NCI-H524 (cell line): ENCODE measurements around the gene ANAPC16.
"Not testable (repeated sequence)": the region's sequence is repeated elsewhere in the genome, so short reads cannot be mapped to it uniquely, and the experiment has no call there.

Experiments used
- DNase-seq, 2 experiments: peaks; one replicate each; lab custom pipeline; 2025; lab: John Stamatoyannopoulos, UW

Gene ANAPC16

GRCh38 chr10:72243822-72244437 is 28.1 kb downstream of the ANAPC16 start:
- peak; percentile 36 to 73 for DNase-seq

DNA sequence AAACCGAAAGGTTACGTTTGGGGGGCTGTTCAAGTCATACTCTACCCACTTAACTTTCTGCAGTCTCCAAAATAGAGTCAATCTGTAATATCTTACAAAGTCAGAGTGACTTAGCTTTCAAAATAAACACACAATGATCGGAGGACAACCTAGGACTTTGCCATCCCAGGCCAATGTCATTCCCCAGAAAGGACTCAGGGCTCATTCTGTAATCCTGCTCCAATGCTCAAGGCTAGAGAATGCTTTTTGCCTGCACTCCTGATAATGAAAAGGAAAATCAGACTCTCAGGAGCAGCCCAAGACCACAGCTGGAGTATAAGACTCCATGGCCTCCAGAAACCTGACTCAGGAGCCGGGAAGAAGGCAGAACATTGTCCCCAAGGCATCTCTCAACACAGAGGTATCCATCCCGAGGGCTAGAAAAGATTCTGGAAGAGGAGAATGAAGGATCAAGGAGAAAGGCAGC is 28.8 kb downstream of the ANAPC16 start:
- DNase-seq, result no peak

- DNase-seq, result no peak
Measured at GRCh38 chr10:72245949-72246525, 30.2 kb downstream of the ANAPC16 start.

- DNase-seq, result no peak
Measured at GRCh38 chr10:72248468-72249151, 32.8 kb downstream of the ANAPC16 start.

GRCh38 chr10:72249176-72249862 is 33.5 kb downstream of the ANAPC16 start:
- DNase-seq, result not testable (repeated sequence)

- DNase-seq, result no peak
Measured at GRCh38 chr10:72250666-72251065, 34.9 kb downstream of the ANAPC16 start.

- no peak for DNase-seq
Measured at GRCh38 chr10:72251635-72252034, 35.8 kb downstream of the ANAPC16 start.

GRCh38 chr10:72252972-72253371 is 37.2 kb downstream of the ANAPC16 start:
- DNase-seq, result no peak

GRCh38 chr10:72253578-72253977 is 37.8 kb downstream of the ANAPC16 start:
- DNase-seq, result no peak

DNA sequence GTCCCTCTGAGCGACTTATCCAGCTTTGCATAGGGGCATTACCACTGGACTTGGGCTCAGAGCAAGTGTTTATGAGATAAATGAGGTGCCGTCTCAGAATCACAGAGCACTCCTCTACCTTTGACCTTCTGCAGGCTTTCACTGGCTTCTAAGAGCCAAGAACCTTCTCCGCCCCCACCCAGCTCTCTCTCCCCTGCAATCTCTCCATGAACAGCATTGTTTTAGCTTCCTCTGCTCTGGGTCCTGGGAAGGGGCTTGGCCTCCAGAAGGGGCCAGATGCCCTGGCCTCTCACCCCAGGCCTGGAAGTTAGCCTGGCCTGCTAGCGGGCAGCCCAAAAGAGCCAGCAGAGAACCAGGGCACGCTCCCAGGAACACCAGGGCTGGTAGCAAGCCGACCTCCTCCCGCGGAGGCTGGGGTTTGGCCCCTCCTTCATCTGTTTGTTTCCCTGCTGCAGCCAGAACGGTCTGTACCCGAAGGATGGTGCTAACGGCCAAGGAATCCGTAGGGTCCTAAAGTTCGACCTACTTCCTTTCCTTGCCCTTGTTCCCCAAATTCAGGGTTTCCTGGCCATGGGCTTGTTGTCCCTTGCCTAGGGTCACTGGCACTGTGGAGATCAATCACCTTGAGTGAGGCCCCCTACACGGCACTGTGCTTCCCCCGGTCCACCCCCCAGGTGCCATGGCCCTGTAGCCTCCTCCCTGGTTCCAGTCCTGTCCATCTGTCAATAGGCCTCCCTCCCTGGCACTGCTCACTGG is 39.2 kb downstream of the ANAPC16 start:
- DNase-seq, result peak in 1 of 2 experiments; percentile 27

DNA sequence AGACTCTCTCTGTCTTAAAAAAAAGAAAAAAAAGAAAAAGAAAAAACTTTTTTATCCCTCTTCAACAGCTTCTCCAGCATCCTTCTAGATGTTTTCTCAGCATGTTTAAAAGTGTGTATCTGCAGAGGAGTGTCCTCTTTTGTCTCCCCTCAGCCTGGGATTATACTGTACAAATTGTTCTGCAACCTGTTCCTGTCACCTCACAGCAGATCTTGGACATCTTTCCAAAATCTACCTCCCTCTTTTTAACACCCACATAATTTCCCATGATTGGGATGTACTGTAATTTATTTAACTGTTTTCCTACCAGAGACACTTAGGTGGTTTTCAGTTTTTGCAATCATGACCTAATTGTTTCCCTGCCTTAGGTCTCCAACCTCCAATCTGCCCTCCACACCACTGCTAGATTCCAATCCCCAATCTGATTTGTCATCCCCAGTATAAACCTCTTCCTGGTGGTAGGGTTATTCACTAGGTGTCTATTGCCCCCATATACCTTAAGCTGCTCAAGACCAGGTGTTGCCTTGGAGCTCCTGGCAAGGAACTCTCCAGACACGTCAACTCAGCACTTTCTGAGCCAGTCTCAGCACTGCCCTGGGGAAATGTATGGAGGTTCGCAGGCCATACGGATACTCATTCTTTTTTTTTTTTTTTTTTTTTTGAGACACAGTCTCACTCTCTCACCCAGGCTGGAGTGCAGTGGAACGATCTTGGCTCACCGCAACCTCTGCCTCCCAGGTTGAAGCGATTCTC is 40.3 kb downstream of the ANAPC16 start:
- no peak for DNase-seq

GRCh38 chr10:72257051-72257892 is 41.5 kb downstream of the ANAPC16 start:
- DNase-seq, result peak in 1 of 2 experiments; percentile 40

- DNase-seq, result peak in 1 of 2 experiments; percentile 13
Measured at GRCh38 chr10:72258617-72259016, 42.8 kb downstream of the ANAPC16 start.

DNA sequence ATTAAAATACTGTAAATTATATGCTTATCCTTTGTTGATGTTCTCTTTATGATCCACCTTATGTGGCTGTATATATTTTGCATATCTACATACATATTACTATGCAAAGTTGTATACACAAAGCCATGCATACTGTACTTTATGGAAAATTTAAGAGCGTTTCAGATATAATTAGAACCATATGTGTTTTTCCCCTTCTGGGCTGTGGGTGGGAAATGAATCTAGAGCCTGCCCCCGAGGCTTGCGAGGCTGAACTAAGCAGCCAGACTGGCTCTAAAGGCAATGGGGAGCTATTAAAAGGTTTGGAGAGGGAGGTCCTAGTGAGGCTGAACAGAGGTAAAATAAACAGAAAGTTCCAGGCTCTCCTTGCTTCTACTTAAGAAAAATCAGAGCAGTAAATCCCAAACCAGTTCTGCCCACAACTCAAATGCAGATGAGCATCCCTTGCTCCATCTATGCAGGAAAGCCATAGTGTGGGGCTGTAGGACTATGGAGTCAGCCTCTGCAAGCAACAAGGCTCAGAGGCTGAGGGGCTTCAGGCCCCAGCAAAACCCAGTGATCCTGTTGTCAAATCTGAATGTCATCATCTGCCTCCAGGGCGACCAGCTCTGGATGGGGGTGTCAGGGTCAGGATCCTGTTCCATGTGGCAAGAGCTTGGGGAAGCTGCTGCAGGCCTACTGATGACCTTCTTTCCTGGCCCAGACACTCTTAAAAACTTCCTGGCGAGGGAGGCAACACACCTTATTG is 43.9 kb downstream of the ANAPC16 start:
- DNase-seq, result peak in 1 of 2 experiments; percentile 35

DNA sequence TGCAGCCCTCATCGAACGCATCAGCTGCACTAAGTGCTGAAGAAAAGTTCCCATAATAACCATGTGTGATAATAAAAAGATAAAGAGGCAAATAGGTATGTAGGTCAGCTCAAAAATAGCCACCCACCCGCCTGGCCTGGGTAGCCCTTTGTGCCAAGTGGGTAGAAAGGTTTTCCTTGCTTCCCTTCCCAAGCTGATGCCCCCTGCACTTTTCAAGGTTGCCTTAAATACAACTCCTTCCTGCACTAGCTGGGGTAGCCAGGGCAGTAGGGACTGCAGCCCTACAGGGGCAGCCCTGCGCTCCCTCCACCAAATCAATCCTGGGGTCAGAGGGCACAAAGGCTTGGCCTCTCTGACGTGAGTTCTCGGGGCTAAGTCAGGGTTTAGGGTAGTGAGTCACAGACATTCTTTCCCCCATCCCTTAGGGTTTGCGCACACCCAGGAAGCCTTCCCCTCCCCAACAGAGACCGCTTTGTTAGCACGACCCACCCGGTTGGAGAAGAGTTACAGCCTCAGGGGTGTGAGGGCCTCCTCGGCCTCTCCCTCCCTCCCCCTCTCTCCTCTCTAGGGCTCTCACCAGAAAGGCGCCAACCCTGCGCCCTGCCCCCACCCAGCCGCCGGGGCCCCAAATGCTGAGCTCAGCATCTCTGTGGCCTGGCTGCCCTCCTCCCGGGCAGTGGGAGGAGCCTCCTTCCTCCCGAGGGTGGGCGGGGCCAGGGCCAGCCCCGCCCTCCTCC is 44.6 kb downstream of the ANAPC16 start:
- DNase-seq, result peak in 1 of 2 experiments; percentile 63

DNA sequence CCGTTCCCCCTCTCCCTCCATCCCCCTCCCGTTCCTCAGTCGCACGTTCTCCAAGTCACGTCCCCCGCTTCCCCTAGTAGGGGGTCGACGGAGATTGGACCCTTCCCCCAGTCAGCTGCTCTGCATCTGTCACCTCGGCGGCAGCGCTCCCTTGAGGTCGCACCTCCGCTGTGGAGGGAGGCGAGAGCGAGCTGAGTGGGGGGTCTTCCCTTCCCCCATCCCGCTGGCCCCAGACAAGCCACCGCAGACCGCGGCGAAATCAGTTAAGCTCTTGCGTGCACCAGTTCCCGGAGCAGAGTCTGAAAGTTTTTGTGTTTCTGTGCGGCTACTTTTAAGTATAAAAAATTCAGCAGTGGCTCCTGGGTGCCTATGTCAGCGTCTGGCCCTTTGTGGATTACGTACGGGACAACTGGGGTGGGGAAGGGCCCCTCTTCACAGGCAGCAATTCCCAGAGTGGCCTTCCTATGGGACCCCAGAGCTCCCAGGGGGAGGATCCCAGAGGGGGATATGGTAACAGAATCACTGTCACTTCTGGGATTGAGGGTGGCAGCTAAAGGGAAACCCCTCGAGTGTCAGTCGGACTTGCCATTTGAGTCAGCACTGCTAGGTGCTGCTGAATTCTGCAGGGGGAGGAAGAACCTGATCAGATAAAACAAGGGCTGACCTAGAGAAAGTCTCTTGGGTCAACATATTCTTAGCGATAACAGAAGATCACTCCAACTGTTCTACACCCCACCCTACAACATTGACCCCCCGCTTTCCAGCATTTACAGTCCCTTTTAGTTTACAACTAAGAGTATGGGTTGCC is 45.4 kb downstream of the ANAPC16 start:
- DNase-seq, result peak in 1 of 2 experiments; percentile 90

DNA sequence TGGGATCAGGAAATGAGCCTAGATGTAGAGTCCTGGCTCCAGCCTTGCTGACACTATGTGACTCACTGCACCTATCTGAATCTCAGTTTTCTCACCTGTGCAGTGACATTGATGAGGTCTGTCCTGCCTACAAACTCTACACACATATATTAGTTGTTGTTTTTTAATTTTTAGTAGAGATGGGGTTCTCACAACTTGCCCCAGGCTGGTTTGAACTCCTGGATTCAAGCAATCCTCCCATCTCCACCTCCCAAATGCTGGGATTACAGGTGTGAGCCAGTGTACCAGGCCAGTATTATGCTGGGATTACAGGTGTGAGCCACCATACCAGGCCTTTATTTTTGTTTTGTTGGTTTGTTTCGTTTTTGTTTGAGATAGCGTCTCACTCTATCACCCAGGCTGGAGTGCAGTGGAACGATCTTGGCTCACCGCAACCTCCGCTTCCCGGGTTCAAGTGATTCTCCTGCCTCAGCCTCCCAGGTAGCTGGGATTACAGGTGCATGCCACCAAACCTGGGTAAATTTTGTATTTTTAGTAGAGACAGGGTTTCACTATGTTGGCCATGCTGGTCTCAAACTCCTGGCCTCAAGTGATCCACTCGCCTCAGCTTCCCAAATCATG is 46.1 kb downstream of the ANAPC16 start:
- no peak for DNase-seq
